GM21390 (cell line): ENCODE data around the gene LECT2.

Source experiments
- ATAC-seq: cut with Tn5 transposase; IDR thresholded peaks from one replicate; pipeline ENCODE4 v1.9.1; 2021; ENCODE audit not compliant: unreplicated experiment

LECT2 gene

DNA sequence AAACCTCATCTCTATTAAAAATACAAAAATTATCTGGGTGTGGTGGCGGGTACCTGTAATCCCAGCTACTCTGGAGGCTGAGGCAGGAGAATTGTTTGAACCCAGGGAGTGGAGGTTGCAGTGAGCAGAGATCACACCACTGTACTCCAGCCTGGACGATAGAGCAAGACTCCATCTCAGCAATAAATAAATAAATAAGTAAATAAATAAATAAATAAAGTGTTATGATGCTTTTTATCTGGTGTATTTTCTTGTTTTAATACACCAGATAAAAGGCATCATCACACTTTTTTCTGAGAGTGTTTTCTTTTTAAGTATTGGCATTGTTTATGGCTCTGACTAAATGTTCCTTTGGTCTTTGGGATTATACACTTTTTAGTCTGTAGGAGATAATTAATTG lies 24.2 kb upstream of the LECT2 start:
- no peak for ATAC-seq

DNA sequence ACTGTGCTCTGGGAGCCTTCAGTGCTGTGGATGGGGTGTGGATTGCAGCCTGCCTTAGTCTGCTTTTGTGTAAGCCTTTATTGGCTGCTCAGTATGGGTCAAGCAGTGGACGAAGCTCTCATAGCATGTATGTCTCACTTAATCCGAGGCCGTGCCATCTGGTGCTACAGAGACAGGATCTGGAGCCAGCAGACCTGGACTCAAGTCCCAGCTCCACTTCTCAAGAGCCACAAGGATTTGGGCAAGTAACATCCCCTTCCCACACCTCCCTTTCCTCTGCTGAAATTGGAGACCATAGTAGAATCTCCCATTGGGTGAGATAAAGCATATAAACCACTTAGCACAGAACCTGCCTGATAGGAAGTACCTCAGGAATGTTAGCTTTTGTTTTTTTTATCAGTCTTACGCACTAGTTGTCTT lies 23.4 kb upstream of the LECT2 start:
- ATAC-seq, result no peak

DNA sequence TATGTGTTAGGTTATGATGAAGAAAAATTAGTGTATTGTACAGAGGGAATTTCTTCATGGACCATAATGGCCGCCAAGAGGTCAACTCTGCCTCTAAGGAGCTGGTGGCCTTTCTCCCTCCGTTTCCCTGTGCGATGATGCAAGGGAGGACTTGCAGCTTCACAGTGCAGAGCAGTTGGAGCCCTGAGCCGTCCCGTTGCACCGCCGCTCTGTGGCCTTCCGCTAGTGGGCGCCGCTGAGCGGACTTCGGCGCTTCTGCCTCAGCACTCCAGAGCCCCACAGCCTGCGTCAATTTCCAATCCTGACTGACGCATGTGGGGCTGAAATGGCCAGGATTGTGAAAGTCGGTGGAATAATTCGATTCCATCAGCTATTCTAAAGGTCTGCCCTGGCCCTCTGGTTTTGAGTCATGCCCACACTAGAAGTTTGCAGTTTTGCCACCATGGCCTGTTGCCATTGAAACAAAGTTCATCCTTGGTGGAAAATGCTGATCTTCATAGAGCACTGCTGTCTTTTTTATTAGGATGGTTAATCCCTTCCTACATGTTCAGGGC lies 22.7 kb upstream of the LECT2 start:
- peak; percentile 91 for ATAC-seq

DNA sequence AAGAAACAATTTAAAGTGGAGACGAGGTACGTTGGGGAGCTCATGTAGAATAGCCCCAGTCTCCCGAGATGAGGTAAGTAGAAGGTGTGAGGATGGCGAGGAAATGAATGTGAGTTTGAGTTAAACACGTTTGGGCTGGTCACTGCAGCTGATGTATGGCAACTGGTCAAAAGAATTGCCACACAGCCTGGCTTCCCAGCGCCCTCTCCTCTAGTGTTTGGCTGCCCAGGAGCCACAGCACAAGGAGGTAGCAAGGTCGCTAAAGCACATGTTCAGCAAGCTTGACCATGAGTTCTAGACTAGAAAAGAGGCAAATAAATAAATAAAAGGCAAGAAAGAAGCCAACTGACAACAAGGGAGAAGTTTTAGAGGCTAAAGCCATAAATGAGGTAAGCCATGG lies 21.4 kb upstream of the LECT2 start:
- no peak for ATAC-seq

DNA sequence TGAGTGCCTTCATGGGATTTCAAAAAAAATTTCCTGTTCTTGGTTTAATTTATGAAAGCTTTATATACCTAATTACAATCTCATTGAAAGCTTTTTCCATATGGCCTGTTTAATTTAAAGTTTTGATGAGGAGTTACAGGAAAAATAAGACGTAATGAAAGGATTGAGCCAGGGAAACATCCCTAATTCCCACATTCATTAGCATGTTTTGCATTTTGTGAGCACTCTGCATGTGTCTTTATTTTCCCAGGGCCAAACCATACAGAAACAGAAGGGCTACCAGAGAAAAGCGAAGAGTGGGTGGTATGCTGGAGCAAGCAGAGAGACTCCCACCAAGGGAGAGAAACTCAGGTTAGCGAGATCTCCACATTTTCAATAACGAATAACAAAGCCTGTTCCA lies 20.3 kb upstream of the LECT2 start:
- ATAC-seq, result no peak

DNA sequence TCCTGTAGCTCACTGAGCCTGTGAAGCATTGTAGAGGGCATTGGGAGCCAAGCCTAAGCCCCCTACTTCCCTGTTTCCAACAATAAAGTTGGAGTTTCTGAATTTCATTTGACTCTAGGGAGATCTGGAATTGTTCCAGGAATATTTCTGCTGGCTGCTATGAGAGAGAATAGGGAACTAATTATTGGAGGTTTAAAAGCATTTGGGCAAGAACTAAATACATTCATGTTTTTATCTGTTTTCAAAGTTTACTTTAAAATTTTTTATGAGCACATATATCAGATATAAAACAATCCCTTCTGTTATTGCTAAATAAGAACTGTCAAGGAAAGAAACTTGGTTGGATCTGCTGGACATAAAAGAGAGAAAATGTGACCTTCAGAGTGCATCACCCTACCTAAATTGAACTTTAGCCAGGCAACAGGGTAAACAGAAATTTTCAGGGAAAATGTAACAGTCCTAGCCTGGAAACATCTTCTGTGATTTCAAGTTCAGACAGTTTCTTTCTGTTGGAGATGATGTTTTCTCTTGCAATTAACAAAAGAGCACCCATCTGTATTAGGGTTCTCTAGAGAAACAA lies 19.3 kb upstream of the LECT2 start:
- ATAC-seq, result no peak

DNA sequence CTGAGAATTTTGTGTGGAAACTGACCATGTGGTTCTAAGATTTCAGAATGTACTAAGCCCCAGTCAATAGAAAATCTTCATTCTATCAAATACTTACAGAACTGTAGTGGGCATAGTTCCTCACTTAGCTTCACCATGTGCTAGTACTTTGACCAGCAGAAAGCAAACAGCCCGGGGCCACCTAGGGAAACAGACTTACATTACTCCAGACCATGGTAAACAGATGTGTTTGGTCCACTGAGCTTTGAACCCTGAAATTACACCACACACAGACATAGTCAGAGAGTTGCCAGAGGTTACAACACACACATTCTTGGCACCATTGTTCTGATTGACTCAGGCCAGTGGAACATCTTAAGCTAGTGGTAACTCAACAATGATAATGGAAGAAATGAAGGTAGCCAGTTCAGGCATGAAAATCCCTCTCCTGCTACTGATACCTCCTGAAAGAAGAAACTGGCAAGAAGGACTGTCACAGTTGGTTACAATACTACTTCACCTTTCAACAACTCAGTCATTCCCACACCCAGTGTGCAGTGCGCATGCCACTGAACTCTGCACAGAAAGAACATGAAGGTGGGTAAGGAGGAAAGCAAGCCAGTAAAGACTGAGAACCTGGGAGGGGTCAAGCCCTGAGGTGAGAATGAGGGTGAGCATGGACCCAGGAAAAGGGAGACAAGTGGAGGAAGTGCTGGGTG lies 18.7 kb upstream of the LECT2 start:
- ATAC-seq, result no peak

DNA sequence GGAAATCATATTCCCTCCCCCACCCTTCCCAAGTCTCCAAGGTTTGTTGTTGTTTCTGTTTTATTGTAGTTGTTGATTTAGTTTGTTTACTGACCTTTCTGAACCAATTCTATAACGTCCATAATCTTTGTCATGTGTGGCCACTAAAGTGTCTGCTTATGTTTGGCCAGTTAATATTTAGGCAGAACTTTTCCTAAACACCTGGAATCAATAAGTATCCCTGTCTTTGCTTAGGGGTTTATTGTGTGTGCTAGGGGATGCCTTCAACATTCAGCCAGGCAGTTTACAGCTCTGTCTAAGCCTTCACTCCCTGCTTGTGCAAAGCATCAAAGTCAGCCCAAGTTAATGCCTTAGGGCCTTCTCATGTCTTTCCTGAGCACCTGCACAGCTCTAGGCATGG lies 16.9 kb upstream of the LECT2 start:
- ATAC-seq, result no peak

DNA sequence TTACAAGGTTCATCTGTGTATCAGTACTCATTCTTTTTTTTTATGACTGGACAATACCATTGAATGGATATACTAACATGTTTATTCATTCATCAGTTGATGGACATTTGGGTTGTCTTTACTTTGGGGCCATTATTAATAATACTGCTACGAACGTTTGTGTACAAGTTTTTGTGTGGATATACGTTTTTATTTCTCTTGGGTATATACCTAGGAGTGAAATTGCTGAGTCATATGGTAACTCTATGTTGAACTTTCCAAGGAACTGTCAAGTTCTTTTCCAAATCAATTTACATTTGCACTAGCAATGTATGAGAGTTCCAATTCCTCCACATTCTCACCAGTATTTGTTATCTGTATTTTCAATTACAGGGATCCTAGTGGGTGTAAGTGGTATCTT lies 12.0 kb upstream of the LECT2 start:
- no peak for ATAC-seq

DNA sequence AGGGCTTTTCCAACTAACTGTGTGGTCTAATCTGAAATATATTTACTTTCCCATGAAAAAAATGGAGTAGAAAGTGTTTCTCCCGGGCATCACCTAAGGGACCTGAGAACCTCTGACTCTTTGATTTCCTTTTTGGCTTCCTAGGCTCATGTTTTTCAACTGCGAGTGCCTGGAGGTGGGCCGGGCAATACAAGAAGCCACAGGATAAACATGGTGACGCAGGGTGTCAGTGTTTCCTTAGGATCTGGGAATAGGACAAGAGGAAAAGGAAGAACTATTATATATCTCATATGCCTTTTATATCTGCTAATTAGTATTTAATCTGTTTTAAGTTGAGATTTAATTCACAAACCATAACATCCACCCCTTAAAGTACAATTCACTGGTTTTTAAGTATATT lies 11.4 kb upstream of the LECT2 start:
- no peak for ATAC-seq

DNA sequence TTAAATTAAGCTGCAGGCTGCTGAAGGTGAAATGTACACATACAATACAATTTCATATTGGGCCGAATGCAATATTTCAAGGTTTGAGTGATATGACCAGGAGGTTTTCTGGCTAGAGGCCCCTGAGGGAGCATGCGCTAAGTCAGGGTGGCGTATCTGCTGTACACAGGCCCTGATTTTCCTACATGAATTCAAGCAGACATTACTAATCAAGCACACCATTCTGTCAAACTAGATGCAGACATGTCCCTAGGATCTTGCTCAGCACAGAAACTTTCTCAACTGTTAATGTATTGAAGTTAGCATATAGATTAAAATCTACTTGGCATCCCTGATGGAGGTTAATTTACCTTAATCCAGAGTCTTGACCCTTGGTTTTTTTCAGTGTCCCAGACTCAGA lies 10.7 kb upstream of the LECT2 start:
- no peak for ATAC-seq

DNA sequence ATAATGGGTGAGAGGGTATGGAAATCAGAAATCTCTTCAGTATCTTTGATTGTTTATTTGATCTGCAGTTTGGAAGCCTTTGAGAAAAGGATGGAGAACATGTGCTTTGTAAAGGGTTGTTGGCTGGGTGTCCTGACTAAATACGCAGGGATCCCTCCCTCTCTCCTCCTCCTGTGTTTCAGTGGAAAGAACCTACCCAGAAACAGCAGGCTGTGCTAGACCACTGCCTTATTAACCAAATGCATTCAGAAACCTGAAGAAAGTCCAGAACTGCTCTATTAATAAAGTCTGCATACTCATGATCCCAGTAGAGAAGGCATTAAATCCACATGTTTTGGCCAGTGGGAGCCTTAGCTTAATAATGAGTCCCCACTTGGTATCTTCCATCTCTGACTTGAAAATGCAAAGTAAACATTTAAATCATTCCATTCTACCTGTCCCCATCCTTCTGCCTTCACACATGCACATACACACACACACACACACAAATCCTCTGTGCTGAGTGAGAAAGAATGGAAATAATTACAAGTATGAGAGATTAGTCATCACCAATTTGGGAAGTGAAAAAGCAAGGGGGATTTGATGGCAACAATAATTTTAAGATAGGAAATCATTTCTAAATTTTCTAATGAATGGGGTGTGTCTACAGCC lies 10.0 kb upstream of the LECT2 start:
- no peak for ATAC-seq

DNA sequence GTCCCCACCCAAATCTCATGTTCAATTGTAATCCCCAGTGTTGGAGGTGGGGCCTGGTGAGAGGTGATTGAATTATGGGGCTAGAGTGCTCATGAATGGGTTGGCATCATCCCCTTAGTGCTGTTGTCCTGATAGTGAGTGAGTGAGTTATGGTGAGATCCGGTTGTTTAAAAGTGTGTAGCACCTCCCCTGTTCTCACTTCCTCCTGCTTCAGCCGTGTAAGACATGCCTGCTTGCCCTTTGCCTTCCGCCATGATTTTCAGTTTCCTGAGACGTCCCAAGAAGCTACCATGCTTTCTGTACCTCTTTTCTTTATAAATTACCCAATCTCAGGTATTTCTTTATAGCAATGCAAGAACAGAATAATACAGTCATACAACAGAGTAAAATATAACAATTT lies 742 bp upstream of the LECT2 start:
- no peak for ATAC-seq

DNA sequence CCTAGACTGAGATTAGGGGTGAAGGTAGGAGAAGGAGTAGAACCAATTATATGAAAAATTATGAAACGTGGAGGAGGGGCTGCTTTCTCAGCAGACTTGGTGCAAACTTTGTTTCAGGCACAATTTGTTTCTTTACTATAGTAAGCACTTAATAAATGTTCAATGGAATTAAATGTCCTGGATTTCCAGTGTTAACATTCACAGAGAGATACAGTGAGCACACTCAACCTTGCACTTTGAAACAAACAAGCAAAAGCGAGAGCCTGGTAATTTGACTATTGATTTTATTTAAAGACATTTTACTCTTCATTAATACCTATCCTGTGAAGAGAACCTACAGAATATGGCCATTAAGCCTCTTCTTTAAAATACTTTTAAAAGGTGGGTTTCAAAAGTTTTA lies 933 bp downstream of the LECT2 start:
- ATAC-seq, result no peak

DNA sequence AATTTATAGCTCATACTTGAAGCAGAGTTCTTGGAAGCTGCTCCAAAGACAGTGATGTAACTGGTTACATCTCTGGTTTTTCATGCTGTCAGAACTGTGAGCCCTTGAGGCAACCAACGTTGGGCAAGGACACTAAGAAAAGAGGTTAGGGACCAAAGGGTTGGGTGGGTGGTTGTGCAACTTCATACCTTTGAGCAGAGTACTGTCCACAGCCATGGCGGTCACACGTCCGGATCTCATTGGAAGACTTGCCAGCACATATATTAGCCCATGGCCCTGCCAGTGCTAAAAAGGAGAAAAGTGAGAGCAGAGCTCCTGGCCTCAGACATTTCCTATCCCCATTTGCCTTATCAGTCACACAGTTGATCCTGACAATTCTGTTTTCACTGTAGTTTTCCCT lies 2.1 kb downstream of the LECT2 start:
- ATAC-seq, result no peak

DNA sequence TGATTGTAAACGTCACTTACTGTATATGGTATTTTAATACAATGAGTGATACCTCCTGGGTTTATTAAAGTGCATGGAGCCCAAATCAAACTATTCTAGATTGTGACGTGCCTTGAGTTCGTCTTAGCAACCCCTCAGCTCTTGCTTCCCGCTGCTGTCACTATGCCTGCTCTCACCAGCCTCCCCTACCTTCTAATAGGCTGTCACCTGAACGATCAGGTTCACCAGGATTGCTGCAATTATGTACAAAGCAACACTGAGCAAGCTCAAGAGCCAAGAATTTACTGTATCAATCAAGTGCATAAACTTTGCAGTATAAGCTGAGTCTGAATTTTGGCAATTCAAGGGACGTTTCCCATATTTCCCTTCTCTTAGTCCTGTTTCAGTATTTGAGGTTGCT lies 3.0 kb downstream of the LECT2 start:
- ATAC-seq, result no peak

DNA sequence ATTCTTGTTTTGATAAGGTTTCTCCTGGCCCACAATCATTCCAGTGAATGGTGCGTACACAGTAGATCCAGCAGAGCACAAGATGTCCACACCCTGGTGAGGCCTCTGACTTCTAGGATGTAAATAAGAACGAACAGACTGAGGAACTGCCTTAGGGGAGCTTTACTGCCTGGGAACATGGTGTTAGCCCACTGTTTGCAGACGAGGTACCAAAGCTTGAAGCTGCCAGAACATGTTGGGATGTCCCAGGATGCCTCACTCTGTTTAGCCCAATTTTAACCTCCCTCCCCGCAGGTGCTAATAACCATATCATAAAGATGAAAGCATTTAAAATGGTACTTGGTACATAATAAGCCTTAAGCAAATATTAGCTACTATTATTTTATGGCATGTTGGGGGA lies 3.5 kb downstream of the LECT2 start:
- ATAC-seq, result no peak

DNA sequence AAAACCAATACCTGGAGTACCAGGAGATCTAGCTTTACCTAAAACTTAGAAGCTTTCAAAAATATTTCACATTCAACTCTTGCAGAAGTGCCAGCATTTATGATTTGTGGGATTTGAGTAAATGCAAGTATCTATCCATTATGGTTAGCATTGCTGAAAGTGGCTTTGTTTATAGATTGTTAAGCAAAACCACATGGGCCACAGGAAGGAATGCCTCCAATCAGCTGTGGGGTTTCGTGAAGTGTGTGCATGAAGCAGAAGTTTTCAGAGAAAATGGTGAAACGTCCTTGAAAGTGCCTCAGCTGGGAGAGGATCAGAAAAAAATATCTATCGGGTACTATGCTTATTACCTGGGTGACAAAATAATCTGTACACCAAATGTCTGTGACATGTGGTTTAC lies 4.2 kb downstream of the LECT2 start:
- ATAC-seq, result no peak

DNA sequence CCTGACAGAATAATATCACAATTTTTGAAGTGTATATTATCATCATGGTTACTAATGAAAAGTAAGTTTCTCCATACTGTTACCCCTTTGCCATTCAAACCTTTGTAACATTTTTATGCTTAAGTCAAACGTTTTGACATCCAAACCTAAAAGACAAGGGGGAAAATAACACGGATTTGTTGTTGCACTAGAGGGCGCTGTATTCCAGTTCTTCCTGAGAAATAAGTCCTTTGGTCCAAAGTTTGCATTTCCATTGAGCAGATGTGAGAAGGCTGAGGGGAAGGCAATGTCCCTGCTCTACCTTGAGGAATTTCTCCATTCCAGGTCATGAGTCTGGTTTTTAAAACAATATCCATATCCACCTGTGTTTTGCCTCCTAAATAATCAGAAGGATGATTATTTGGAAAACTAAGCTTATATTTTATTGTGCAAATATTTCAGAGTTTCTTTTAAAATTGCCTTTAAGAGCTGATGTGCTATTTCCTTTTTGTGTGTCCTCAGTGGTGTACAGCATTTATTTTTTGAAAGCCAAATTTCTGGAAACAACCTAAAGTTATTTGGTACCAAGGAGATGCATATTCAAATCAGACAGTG lies 9.7 kb downstream of the LECT2 start:
- ATAC-seq, result no peak

DNA sequence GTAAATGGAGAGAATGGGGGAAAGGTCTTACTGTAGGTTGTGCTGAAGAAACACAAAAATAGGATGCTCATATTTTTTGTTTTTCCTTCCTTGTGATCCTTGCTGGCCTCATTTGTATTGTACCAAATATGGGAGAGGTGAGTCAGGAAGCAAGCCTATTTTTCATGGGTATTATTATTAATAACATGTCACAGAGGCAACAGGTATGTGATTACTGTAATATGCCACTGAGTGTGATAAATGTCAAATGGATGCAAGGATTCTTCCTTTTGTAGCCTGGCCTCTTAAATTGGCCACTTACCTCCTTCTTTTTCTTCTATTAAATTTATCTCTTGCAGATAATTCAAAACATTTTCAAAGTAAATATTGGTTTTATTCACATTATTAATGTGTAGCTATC lies 10.2 kb downstream of the LECT2 start:
- ATAC-seq, result no peak

DNA sequence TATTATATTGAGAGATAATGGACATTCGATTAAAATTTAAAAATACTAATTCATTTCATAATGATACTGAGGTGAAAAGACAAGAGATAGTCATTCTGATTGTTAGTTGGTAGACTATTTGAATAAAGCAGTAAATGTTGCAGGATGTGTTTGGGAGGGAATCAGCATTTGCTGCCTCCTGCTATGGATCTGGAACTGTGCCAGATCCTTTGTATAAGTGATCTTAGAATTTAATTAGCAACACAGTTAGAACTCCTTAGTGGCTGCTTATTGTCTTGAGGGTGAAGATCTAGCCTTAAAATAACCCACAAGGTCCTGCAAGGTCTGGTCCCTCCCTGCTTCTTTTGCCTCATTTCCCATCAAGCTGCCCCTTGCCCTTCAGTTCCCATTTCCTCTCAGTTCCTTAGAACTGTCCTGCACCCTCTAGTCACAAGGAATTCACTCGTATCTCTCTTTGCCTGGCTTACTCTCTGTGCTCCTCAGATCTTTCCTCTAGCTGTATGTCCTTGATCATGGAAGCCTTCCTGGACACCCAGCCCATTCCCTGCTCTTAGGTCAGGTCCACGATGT lies 12.5 kb downstream of the LECT2 start:
- no peak for ATAC-seq

DNA sequence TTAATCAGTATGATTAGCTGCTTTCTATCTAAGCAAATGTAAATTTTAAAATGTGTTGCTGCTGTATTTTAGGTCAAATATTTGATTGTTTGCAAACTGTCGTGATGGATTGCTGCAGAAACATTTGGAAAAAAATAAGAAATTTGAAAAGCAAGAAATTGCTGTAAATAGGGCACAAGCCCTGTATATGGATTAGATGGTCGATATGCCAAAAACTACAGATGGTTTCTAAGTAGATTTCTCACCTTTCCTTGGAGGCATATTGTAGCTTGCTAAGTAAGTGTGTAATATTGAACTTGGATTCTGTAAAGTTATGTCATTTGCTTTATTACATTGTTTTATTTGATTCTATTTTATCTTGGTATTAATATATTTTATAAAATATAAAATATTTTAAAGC lies 13.1 kb downstream of the LECT2 start:
- ATAC-seq, result no peak
